A172 (cell line): Measurements from ENCODE around the gene RALY. TPM values are rescaled to one million over a fixed set of nuclear protein-coding genes. Genes with fewer than 3 reads are reported as not detected.
"Not testable (repeated sequence)": the region's sequence is repeated elsewhere in the genome, so short reads cannot be mapped to it uniquely, and the experiment has no call there.

Source experiments
- DNase-seq: peaks from one replicate; pipeline ENCODE4 v3.0.0-alpha.2; 2015; ENCODE audit warnings: low spot score
- total RNA-seq: library from RNA; depleted of rRNA; stranded (reverse); fragments of >200 nt; shearing (Covaris generic); gene quantifications from 2 replicates; pipeline ENCODE4 v1.2.3, GENCODE V29; 2014

Gene RALY
- total RNA-seq, 1 experiment from 2014 or later, result 126 TPM

GRCh38 chr20:34015401-34016335, 22.0 kb downstream of the RALY start:
- no peak for DNase-seq

GRCh38 chr20:34016736-34017135, 23.0 kb downstream of the RALY start:
- no peak for DNase-seq

DNA sequence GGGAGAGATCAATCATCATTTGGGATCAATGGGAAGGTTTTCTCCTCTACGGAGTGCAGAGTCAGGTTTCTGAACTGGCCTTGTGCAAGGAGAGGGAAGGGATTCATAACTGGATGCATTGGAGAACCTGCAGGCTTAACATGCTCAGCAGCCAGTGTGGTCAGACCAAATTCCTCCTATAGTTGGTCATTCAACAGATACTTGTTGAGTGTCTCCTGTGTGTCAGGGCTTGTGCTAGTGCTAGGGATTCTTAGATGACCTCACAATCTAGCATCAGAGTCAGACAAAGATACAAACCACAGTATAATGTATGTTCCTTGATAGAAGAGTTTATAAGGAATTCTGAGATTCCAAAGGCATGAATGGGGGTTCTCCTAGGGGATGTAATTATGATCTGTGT, 23.9 kb downstream of the RALY start:
- DNase-seq, result peak; percentile 75

GRCh38 chr20:34018166-34018565, 24.5 kb downstream of the RALY start:
- DNase-seq, result no peak

GRCh38 chr20:34022151-34022838, 28.6 kb downstream of the RALY start:
- peak; percentile 26 for DNase-seq

DNA sequence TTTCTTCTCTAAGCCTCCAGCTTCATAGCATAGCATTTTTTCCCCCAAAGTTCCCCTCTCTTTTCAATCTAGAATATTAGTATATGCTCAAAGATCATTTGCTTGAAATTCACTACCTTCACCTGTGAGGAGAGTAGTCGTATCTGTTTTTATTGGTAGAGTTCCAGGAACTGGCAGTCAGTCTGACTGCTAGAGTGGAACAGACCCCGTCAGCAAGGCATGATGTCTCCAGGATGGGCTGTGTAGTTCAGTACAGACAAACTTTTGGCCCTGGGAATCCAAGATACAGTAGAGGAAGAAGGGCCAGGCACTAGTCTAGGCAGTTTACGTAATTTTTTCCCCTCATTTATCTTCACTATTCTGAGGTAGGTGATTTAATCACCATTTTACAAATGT, 29.1 kb downstream of the RALY start:
- no peak for DNase-seq

DNA sequence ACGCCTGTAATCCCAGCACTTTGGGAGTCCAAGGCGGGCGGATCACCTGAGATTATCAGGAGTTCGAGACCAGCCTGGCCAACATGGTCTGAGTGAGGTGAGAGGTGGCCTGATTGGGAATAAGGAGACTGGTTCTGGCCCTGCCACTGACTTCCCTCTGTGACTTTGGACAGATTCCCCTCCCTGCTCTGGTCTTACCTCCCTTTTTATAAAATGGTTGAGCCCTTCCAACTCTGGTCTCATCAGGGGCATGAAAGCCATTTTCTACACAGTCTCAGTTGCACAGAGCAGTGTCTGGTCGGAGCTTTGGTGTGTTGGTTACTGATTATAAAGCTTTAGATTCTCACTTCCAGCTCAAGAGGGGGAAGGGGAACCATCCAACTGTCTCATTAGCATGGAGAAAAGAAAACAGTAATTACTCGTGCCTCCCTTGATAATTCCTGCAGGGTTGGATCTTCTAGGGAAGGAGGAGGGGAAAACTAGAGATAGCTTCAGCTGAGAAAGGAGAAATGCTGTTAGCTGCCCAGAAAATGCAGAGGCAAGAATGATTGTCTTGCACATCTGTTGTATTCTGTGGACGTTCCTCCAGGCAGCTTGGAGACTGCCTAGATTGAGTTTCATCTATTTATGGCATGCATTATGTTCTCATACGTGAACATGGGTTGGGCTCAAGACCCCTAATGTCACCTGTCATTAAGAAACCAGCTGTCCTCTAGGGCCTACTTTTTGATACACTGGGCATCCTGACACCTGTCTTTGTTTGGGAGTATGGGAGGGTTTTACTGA, 30.4 kb downstream of the RALY start:
- DNase-seq, result no peak

GRCh38 chr20:34024723-34025351, 31.1 kb downstream of the RALY start:
- no peak for DNase-seq

GRCh38 chr20:34028013-34028412, 34.3 kb downstream of the RALY start:
- DNase-seq, result not testable (repeated sequence)

GRCh38 chr20:34029415-34029814, 35.7 kb downstream of the RALY start:
- no peak for DNase-seq

DNA sequence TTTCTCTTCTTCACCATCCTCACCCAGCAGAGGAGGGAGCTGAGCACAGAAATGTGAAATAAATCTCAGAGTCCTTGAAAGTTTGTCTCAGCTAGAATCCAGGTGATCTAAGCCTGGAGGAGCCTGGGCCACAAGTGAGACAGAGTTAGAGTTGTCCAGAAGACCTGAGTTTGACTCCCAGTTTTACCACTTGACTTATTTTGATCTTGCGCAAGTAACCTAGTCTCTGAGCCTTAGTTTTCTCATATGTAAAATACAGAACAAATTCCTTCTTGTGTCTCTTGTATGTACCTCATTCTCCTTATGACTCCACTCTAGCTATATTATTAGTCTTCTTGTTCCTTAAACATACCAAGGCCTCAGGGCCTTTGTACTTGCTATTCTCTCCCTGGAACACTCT, 36.7 kb downstream of the RALY start:
- DNase-seq, result no peak

GRCh38 chr20:34033903-34034302, 40.2 kb downstream of the RALY start:
- no peak for DNase-seq

DNA sequence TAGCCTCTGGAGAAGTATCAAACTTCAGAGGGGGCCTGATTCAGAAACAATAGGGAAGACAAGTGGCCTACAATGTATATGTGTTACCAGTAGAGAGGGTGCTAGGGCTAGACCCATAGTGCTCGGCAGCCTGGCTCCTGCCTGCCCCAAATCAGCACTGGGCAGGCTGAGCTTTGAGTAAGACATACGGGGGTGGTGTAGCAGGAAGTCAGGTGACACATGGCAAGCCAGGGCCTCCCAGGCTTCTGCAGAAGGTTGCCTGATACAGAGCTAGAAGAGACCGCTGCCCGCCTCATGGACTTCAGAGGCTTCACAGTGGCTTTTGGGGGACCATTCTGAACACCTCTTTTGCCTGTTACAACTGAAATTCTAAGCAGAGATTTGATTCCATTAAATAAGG, 43.4 kb downstream of the RALY start:
- DNase-seq, result no peak

DNA sequence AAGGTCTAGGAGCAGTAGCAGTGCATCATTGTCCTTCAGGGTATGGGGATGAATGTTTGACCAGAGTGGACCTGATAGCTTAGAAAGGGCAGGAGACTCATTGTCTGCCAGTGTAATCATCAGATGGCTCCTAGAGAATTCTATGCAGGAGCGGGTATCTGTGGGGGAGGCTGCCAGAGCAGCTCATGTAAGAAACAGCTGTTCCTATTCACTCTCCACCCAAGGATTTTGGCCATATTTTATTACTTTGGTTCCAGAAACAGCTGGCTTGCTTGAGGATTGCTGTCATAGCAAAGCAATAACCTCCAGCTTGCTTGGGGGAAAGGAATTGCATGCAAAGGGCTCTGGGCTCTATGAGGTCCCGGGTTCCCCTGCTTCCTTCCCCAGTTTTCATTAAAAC, 44.1 kb downstream of the RALY start:
- DNase-seq, result no peak

GRCh38 chr20:34040300-34040995, 46.7 kb downstream of the RALY start:
- DNase-seq, result no peak

DNA sequence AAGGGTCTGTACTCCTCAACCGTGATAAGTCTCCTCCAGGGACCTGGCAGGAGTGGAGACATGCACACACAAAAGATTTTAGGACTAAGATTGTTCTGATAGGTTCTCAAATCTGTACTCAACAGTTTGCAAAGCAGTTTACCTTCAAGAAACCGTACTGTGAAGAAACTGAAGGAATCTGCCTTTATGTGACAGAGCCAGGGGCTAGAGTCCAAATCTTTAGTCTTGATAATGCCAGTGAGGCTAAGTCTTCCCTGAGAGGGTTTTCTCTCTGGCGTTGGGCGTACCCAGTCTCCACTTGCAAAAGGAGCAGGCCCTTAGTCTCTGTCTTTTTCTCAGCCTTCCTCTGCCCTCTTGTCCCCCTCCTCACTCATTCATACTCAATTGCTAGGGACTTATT, 47.5 kb downstream of the RALY start:
- DNase-seq, result no peak

- DNase-seq, result no peak
These were observed 48.6 kb downstream of the RALY start for GRCh38 chr20:34042262-34042661.

- no peak for DNase-seq
These were observed 49.3 kb downstream of the RALY start for GRCh38 chr20:34043025-34043424.

DNA sequence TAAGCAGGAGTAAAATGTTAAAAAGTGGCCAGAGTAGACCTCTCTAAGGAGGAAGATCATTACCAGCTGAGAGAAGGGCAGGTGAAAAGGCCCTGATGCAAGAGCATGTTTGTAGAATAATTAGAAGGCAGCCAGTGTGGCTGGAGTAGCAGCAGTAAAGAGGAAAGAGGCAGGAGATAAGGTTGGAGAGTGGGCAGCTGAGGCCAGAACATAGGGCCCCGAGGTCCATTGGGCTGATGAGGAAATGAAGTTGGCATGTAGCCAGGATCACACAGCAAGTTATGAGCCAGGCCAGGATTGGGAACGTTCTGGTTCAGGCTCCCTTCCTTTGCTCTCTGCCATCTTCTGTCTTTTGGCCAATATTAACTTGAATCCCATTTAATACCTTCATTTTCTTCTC, 51.6 kb downstream of the RALY start:
- DNase-seq, result no peak

DNA sequence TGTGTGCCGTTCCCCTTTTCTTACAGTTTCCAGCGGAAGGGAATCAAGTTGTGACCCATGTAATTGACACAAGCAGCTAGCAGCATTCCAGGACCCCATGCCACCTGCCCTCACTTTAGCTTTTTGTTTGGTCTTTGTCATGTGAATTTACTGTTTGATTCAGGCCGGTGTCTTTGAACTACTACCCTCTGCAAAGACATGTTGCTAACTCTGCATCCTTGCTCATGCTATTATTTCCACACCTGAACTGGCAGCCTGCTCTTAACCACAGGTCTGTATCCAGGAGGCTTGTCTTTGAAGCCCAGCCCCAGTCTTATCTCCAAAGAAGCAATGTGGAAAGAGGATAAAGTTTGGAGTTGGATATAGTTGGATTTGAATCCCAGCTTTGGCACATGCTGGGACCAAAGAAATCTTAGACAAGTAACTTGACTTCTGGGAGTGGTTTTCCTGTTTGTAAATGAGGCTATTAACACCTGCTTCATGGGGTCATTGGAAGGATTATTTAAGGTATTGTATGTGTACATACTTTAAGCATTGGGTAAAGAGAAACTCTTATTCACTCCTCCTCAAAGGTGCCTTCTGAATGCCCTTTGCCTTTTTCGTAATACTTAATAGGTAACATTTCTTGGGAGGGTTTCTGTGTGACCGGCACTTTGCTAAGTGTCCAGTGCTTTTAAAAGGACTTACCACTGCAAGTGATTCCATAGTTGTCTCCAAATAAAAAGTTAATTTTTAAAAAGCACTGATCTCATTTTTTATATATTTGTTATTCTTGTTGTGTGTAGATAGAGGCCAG, 52.4 kb downstream of the RALY start:
- no peak for DNase-seq
